HepG2 (cell line): ENCODE results near the gene SMIM1. TPM values are rescaled to one million over a fixed set of nuclear protein-coding genes. Genes with fewer than 3 reads are reported as not detected.

Source experiments
- ATAC-seq: fragments of 200-7000 bp; cut with Tn5 transposase; 3 replicates; pipeline ENCODE4 v1.9.1; 2020; ENCODE audit warnings: mild to moderate bottlenecking, moderate library complexity
- BruUV-seq: library from RNA; stranded (reverse); fragments of 400-500 nt; replicated peaks from 2 replicates; lab custom pipeline; 2021; lab: Mats Ljungman, UMichigan
- CTCF ChIA-PET: fragments of 300-600 bp; formaldehyde crosslinking; extraction: SDS; loops from one replicate; lab custom pipeline; 2021; ENCODE audit warnings: low total read pairs, inconsistent platforms, low intra/inter-chr PET ratio; lab: Yijun Ruan, JAX
- POLR2A ChIA-PET: fragments of 350-600 bp; sonication (Branson Sonifier 250); formaldehyde crosslinking; loops from one replicate; lab custom pipeline; 2020; ENCODE audit warnings: antibody characterized with exemption, inconsistent platforms; lab: Yijun Ruan, JAX
- DNase-seq: peaks from one replicate; pipeline ENCODE4 v3.0.0-alpha.2; 2015; ENCODE audit warnings: low spot score
- FAIRE-seq: peaks from 3 replicates; lab custom pipeline; 2011; peaks lifted over from hg19 to GRCh38; lab: Jason Lieb, UNC
- H2AFZ ChIP-seq: one replicate; pipeline ENCODE4 v1.6.1; 2011; ENCODE audit warnings: low read length, inconsistent platforms
- H3K27ac ChIP-seq: fragments of 300-600 bp; 3 replicates; pipeline ENCODE4 v1.8.0; 2011; ENCODE audit warnings: mixed run types, mild to moderate bottlenecking, mixed read lengths, low read length, inconsistent platforms; ENCODE audit not compliant: insufficient read depth; ENCODE audit errors: extremely low read length
- H3K27me3 ChIP-seq, 2 experiments: fragments of 200-600 bp in 1 of 2; 2 replicates in 1 of 2; 3 replicates in 1 of 2; pipeline versions ENCODE4 v1.6.0 to v1.8.0; 2011; ENCODE audit warnings: low read length in 2 of 2, mild to moderate bottlenecking in 2 of 2, moderate library complexity in 2 of 2, inconsistent platforms in 1 of 2; ENCODE audit not compliant: insufficient read depth in 2 of 2, control insufficient read depth in 1 of 2
- H3K36me3 ChIP-seq, 2 experiments: fragments of 200-600 bp in 1 of 2; replicated peaks in 1 of 2; 2 replicates in 1 of 2; 3 replicates in 1 of 2; pipeline versions ENCODE4 v1.5.1 to v1.8.0; 2011; ENCODE audit warnings: low read length in 2 of 2, inconsistent platforms in 1 of 2; ENCODE audit not compliant: insufficient read depth in 2 of 2, control insufficient read depth in 1 of 2
- H3K4me1 ChIP-seq: 2 replicates; pipeline ENCODE4 v1.5.1; 2012; ENCODE audit warnings: low read length, inconsistent platforms; ENCODE audit not compliant: insufficient read depth
- H3K4me2 ChIP-seq: 2 replicates; pipeline ENCODE4 v1.6.0; 2011; ENCODE audit warnings: low read depth, low read length, inconsistent platforms
- H3K4me3 ChIP-seq, 3 experiments: fragments of 200-600 bp in 1 of 3; sonication (generic), shearing (Covaris generic) in 1 of 3; replicated peaks in 1 of 3; 2 replicates each; pipeline ENCODE4 v1.5.1; 2011 to 2016; ENCODE audit warnings: low read length in 3 of 3, inconsistent platforms in 2 of 3, low read depth in 2 of 3, mild to moderate bottlenecking in 2 of 3, control low read depth in 1 of 3, mixed read lengths in 1 of 3; ENCODE audit not compliant: insufficient read depth in 1 of 3
- H3K79me2 ChIP-seq: one replicate; pipeline ENCODE4 v1.6.1; 2011; ENCODE audit warnings: low read length, inconsistent platforms; ENCODE audit not compliant: insufficient read depth
- H3K9ac ChIP-seq: 2 replicates; pipeline ENCODE4 v1.6.0; 2011; ENCODE audit warnings: mild to moderate bottlenecking, low read depth, low read length, inconsistent platforms; ENCODE audit not compliant: insufficient read depth
- H3K9me3 ChIP-seq: 2 replicates; pipeline ENCODE4 v1.5.1; 2012; ENCODE audit warnings: mild to moderate bottlenecking, low read length
- H4K20me1 ChIP-seq: 2 replicates; pipeline ENCODE4 v1.6.0; 2011; ENCODE audit warnings: inconsistent platforms, mild to moderate bottlenecking, low read length, moderate library complexity; ENCODE audit not compliant: insufficient read depth
- CCDC6 ChIP-seq: sonication (generic); formaldehyde crosslinking; IDR thresholded peaks from 2 replicates; pipeline ENCODE4 v1.8.1; 2022; ENCODE audit warnings: mild to moderate bottlenecking, missing genetic modification reagents, moderate library complexity
- HCFC1 ChIP-seq: fragments of 150-350 bp; IDR thresholded peaks from 2 replicates; pipeline ENCODE4 v1.6.1; 2014; ENCODE audit warnings: low read depth, low read length
- KLF9 ChIP-seq: IDR thresholded peaks from 2 replicates; pipeline ENCODE4 v1.6.1; 2016; ENCODE audit warnings: low read depth
- NONO ChIP-seq, 2 experiments: fragments of 450-650 bp in 1 of 2; sonication (generic) in 1 of 2; formaldehyde crosslinking in 1 of 2; IDR thresholded peaks in 1 of 2; conservative IDR thresholded peaks in 1 of 2; 2 replicates each; pipeline versions ENCODE4 v1.6.1 to v1.8.0; 2017 to 2022; ENCODE audit warnings: mild to moderate bottlenecking in 1 of 2, missing genetic modification reagents in 1 of 2, moderate library complexity in 1 of 2
- RARG ChIP-seq: sonication (generic); formaldehyde crosslinking; IDR thresholded peaks from 2 replicates; pipeline ENCODE4 v1.4.0; 2020; ENCODE audit warnings: low read depth, mild to moderate bottlenecking, missing genetic modification reagents
- SOX6 ChIP-seq, 2 experiments: fragments of 450-650 bp in 1 of 2; sonication (generic) in 1 of 2; formaldehyde crosslinking in 1 of 2; IDR thresholded peaks; 2 replicates each; pipeline versions ENCODE4 v1.4.0 to v1.6.1; 2017 to 2020; ENCODE audit warnings: antibody characterized with exemption in 1 of 2, mild to moderate bottlenecking in 1 of 2, missing genetic modification reagents in 1 of 2
- SP1 ChIP-seq, 2 experiments: fragments of 450-650 bp in 1 of 2; sonication (generic) in 1 of 2; formaldehyde crosslinking in 1 of 2; IDR thresholded peaks; 2 replicates each; pipeline versions ENCODE4 v1.4.0 to v1.6.1; 2016 to 2020; ENCODE audit warnings: missing genetic modification reagents in 1 of 2
- SP5 ChIP-seq: IDR thresholded peaks from 2 replicates; pipeline ENCODE4 v1.6.1; 2016; ENCODE audit warnings: low read depth, borderline replicate concordance
- U2AF2 ChIP-seq: fragments of 200-400 bp; formaldehyde crosslinking; IDR thresholded peaks from 2 replicates; pipeline ENCODE4 v1.6.1; 2017; ENCODE audit warnings: low read depth, mild to moderate bottlenecking, low read length
- XRCC5 ChIP-seq: fragments of 200-400 bp; formaldehyde crosslinking; optimal IDR thresholded peaks from 2 replicates; pipeline ENCODE3; 2017; ENCODE audit warnings: mild to moderate bottlenecking, low read length
- ZNF274 ChIP-seq: sonication (generic); formaldehyde crosslinking; IDR thresholded peaks from 2 replicates; pipeline ENCODE4 v1.5.1; 2020; ENCODE audit warnings: mild to moderate bottlenecking, missing genetic modification reagents
- ZNF546 ChIP-seq: sonication (generic); formaldehyde crosslinking; conservative IDR thresholded peaks from 2 replicates; pipeline ENCODE4 v1.8.1; 2023; ENCODE audit warnings: mild to moderate bottlenecking, missing genetic modification reagents
- ZNF777 ChIP-seq: sonication (generic); formaldehyde crosslinking; IDR thresholded peaks from 2 replicates; pipeline ENCODE4 v1.4.0; 2020; ENCODE audit warnings: missing genetic modification reagents
- ZSCAN5A ChIP-seq: sonication (generic); formaldehyde crosslinking; IDR thresholded peaks from 2 replicates; pipeline ENCODE4 v1.8.0; 2022; ENCODE audit warnings: mild to moderate bottlenecking, missing genetic modification reagents, borderline replicate concordance
- WGBS: methylation state at CpG from one replicate; pipeline ENCODE4 v1.1.6; 2017; ENCODE audit warnings: low lambda C conversion rate; 5-methylcytosine and 5-hydroxymethylcytosine counted together
- in situ Hi-C: cut with HindIII; loops from 2 replicates; pipeline ENCODE4 v1.10.0; 2017; ENCODE audit warnings: low pct_unique_long_range_greater_than_20kb; ENCODE audit not compliant: extremely low pct_ligation_motif_present
- intact Hi-C: fragments of 100-400 bp; cut with micrococcal nuclease; formaldehyde crosslinking; loops from one replicate; pipeline ENCODE4 v1.10.0; 2022; ENCODE audit not compliant: unreplicated experiment
- polyA plus RNA-seq, 8 experiments: library from polyadenylated mRNA; depleted of rRNA in 3 of 8; stranded (reverse) in 7 of 8; unstranded in 1 of 8; fragments of >200 nt; fragmentation: Illumina TruSeq in 4 of 8; extraction: Trizol in 4 of 8; gene quantifications; 2 replicates each; pipeline versions ENCODE4 v1.2.1 to v1.2.3, GENCODE V29; 2011 to 2016; ENCODE audit warnings: low read depth in 4 of 8, missing spikeins in 1 of 8, mixed read lengths in 1 of 8; ENCODE audit not compliant: insufficient read depth in 1 of 8
- total RNA-seq, 5 experiments: library from RNA; depleted of rRNA; stranded (reverse); fragments of >200 nt; fragmentation: Illumina TruSeq; extraction: Trizol; gene quantifications; 2 replicates each; pipeline ENCODE4 v1.2.3, GENCODE V29; 2016; ENCODE audit warnings: low read depth in 1 of 5
- TF ChIP-seq, protein P1 (sequence below): sonication (generic); formaldehyde crosslinking; IDR thresholded peaks from 2 replicates; pipeline ENCODE4 v1.5.1; 2020; ENCODE audit warnings: missing genetic modification reagents, mild to moderate bottlenecking, borderline replicate concordance
- TF ChIP-seq, protein P2 (sequence below): sonication (generic); formaldehyde crosslinking; IDR thresholded peaks from 2 replicates; pipeline ENCODE4 v1.8.1; 2022; ENCODE audit warnings: low read depth, mild to moderate bottlenecking, missing genetic modification reagents

SMIM1 gene
- total and polyA plus RNA-seq, 2 of the 13 experiments (the other 11 are each of a cell fraction or from before 2014, with no cell fraction given) = 12.4 to 56.3 TPM

DNA sequence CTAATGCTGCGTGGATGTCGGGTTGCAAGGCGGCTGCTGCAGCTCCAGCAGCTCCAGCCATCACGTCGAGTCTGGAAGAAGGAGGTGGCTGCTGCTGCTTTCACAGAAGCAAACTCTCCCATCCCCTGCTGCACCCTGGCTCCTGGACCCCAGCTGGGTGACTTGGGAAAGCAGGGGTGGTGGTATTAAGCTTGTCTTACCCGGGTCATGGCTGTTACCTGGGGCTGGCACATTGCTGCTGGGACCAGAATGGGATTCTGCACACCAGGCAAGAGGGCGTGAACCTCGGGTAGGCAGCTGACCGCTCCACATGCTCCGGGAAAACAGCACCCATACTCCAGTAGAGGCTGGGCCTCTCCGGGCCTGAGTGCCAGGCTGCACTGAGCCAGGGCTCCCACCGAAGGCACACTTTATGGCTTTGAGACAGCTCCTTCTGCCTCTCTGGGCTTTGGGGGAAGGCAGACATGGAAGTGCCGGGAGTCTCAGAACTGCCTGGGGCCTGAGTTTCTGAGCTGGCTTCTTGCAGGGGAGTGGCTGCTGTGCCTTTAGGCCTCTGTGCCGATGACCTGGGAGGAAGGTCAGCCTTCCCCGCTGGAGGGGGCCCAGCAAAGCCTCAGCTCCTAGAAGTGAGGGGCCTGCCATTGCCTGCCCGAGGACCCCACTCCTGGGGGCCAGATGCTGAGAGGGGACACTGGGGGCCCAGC is 1.2 kb downstream of the SMIM1 start (continued):
- TF ChIP-seq, protein P1, sequence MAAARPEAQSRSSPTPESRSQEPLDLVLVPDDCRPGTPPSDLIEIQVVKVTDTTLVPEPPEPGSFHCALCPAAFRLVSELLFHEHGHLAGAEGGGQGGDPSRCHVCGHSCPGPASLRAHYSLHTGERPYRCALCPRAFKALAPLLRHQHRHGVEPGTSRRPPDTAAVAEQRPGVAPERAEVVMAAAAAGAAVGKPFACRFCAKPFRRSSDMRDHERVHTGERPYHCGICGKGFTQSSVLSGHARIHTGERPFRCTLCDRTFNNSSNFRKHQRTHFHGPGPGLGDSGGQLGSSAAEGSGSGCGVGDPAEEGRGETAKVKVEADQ = peak; percentile 51; the same call in 1 of the 2 replicates
- 0 out of 2 replicates have a peak, but pooled peaks have one; percentile 9 for TF ChIP-seq KLF9
- 0 out of 2 replicates have a peak, but pooled peaks have one; percentile 32 for TF ChIP-seq SP5 (CRISPR knock-in tag)
- 0 out of 2 replicates have a peak, but pooled peaks have one; percentile 34 for TF ChIP-seq ZNF274 (CRISPR knock-in tag)
- peak; percentile 26 for TF ChIP-seq ZNF546
- TF ChIP-seq SOX6 (IDR thresholded peaks at IDR 0.05) = no peak
- TF ChIP-seq SOX6 (CRISPR knock-in tag; IDR thresholded peaks at IDR 0.05) = peak; percentile 23; the same call in 1 of the 2 replicates
- TF ChIP-seq SP1 (IDR thresholded peaks at IDR 0.05) = no peak
- TF ChIP-seq SP1 (CRISPR knock-in tag; IDR thresholded peaks at IDR 0.05) = no peak
- TF ChIP-seq ZNF777 = peak; percentile 32
- no peak for TF ChIP-seq NONO (IDR thresholded peaks at IDR 0.05)
- TF ChIP-seq NONO (CRISPR knock-in tag; conservative IDR thresholded peaks at IDR 0.05) = peak; percentile 60

GRCh38 chr1:3774276-3774945 is 1.9 kb downstream of the SMIM1 start:
- Histone ChIP-seq H3K4me2 (peak overlapping the region; percentile 93), H3K9me3 (no peaks in the 10 kb centered on the region), H2AFZ (no peak overlapping the region), H3K9ac (peak overlapping the region; percentile 81), H3K4me3 (peak overlapping the region; percentile 89 to 90 (median 90)), H4K20me1 (no peaks in the 10 kb centered on the region), H3K27ac (peak overlapping the region; percentile 86), H3K79me2 (peaks cover 18% of the 10 kb centered on the region), H3K36me3 (no peaks in the 10 kb centered on the region), H3K27me3 (no peaks in the 10 kb centered on the region), H3K4me1 (peaks cover 61% of the 10 kb centered on the region)
- in situ Hi-C loops = no loop called here
- ChIA-PET CTCF (no interaction called here), POLR2A (interaction anchor here (0.9 to 1.8 kb wide), 4 partner anchors 11 to 149 kb away, joined by 3 to 10 read pairs (median 4); partner anchors contain the start of gene TPRG1L)
- intact Hi-C loops = loop anchor here (10.0 kb wide), 1 partner anchor 130 kb away; the partner anchor contains the start of gene C1orf174
- DNase-seq (no peak), ATAC-seq (no peak), FAIRE-seq (no peak)
- no TSS peak for BruUV-seq
- 14% methylated on average over 4 of the region's 19 CpGs for WGBS
- TF ChIP-seq XRCC5 (peak; percentile 37), RARG (no peak), CCDC6 (CRISPR knock-in tag) (no peak), U2AF2 (no peak), ZSCAN5A (CRISPR knock-in tag) (0 out of 2 replicates have a peak, but pooled peaks have one; percentile 37), HCFC1 (no peak)
- TF ChIP-seq, protein P2, sequence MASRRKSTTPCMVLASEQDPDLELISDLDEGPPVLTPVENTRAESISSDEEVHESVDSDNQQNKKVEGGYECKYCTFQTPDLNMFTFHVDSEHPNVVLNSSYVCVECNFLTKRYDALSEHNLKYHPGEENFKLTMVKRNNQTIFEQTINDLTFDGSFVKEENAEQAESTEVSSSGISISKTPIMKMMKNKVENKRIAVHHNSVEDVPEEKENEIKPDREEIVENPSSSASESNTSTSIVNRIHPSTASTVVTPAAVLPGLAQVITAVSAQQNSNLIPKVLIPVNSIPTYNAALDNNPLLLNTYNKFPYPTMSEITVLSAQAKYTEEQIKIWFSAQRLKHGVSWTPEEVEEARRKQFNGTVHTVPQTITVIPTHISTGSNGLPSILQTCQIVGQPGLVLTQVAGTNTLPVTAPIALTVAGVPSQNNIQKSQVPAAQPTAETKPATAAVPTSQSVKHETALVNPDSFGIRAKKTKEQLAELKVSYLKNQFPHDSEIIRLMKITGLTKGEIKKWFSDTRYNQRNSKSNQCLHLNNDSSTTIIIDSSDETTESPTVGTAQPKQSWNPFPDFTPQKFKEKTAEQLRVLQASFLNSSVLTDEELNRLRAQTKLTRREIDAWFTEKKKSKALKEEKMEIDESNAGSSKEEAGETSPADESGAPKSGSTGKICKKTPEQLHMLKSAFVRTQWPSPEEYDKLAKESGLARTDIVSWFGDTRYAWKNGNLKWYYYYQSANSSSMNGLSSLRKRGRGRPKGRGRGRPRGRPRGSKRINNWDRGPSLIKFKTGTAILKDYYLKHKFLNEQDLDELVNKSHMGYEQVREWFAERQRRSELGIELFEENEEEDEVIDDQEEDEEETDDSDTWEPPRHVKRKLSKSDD (CRISPR knock-in tag) = peak; percentile 47; the same call in 1 of the 2 replicates
